ENCODE results near the gene GMPS. TPM values are rescaled to one million over a fixed set of nuclear protein-coding genes. Genes with fewer than 3 reads are reported as not detected.

The GMPS gene
- total and polyA plus RNA-seq, 2 of the 13 experiments (the other 11 are each of a cell fraction or from before 2014, with no cell fraction given) = 29.6 to 85.5 TPM

- no peak; the same call in 1 of the 2 replicates for TF ChIP-seq ZHX1 (CRISPR knock-in tag; IDR thresholded peaks at IDR 0.05; ENCODE audit: low read depth)
- peak; percentile 56; the same call in 1 of the 2 replicates for TF ChIP-seq ZNF704 (CRISPR knock-in tag; IDR thresholded peaks at IDR 0.05; ENCODE audit: borderline replicate concordance)
- TF ChIP-seq NFKB2 (CRISPR knock-in tag; IDR thresholded peaks at IDR 0.05; ENCODE audit: borderline replicate concordance) = peak; percentile 87; the same call in 1 of the 2 replicates
- no peak for TF ChIP-seq SMAD1 (CRISPR knock-in tag; IDR thresholded peaks at IDR 0.05; ENCODE audit: borderline replicate concordance, low read depth)
- TF ChIP-seq NR3C1 (CRISPR knock-in tag; IDR thresholded peaks at IDR 0.05) = no peak
- TF ChIP-seq SATB2 (CRISPR knock-in tag; IDR thresholded peaks at IDR 0.05) = no peak
- TF ChIP-seq ZBTB14 (CRISPR knock-in tag; IDR thresholded peaks at IDR 0.05) = peak; percentile 1; the same call in 1 of the 2 replicates
- TF ChIP-seq ZNF367 (CRISPR knock-in tag; IDR thresholded peaks at IDR 0.05; ENCODE audit: borderline replicate concordance) = 0 out of 2 replicates have a peak, but pooled peaks have one; percentile 57
- 0 out of 2 replicates have a peak, but pooled peaks have one; percentile 33 for TF ChIP-seq BRD4 (CRISPR knock-in tag; IDR thresholded peaks at IDR 0.05)
- TF ChIP-seq NFKBIZ (CRISPR knock-in tag; IDR thresholded peaks at IDR 0.05) = no peak
- TF ChIP-seq ZNF484 (CRISPR knock-in tag; IDR thresholded peaks at IDR 0.05; ENCODE audit: borderline replicate concordance, low read depth) = 0 out of 2 replicates have a peak, but pooled peaks have one; percentile 67
- peak; percentile 10; the same call in 1 of the 2 replicates for TF ChIP-seq PATZ1 (CRISPR knock-in tag; IDR thresholded peaks at IDR 0.05)
- TF ChIP-seq PCBP1 (IDR thresholded peaks at IDR 0.05; ENCODE audit: borderline replicate concordance, low read depth, low read length) = 0 out of 2 replicates have a peak, but pooled peaks have one; percentile 8
- peak; percentile 18; the same call in 1 of the 2 replicates for TF ChIP-seq SP5 (CRISPR knock-in tag; IDR thresholded peaks at IDR 0.05; ENCODE audit: borderline replicate concordance, low read depth)
- TF ChIP-seq STAG1 (CRISPR knock-in tag; IDR thresholded peaks at IDR 0.05) = no peak
- TF ChIP-seq KMT2B (CRISPR knock-in tag; IDR thresholded peaks at IDR 0.05) = peak; percentile 58
- no peak for TF ChIP-seq ZNF607 (CRISPR knock-in tag; IDR thresholded peaks at IDR 0.05; ENCODE audit: borderline replicate concordance)
- TF ChIP-seq ZNF232 (CRISPR knock-in tag; IDR thresholded peaks at IDR 0.05; ENCODE audit: borderline replicate concordance) = 0 out of 2 replicates have a peak, but pooled peaks have one; percentile 36
- TF ChIP-seq IRF9 (CRISPR knock-in tag; IDR thresholded peaks at IDR 0.05; ENCODE audit: borderline replicate concordance) = peak; percentile 35; the same call in 1 of the 2 replicates
- peak; percentile 34; the same call in 1 of the 2 replicates for TF ChIP-seq ZBTB38 (CRISPR knock-in tag; IDR thresholded peaks at IDR 0.05)
These were observed 695 bp downstream of the GMPS start (continued) for GRCh38 chr3:155870945-155871745.
